ENCODE data around the gene POLRMT.

Gene POLRMT

GRCh38 chr19:648305-648704, 15.0 kb upstream of the POLRMT start:
- no peak for DNase-seq (ENCODE audit: low read depth in 3 of 3, low spot score in 1 of 3)

GRCh38 chr19:647566-648284, 14.4 kb upstream of the POLRMT start:
- DNase-seq (ENCODE audit: low read depth in 3 of 3, low spot score in 1 of 3), result no peak

- DNase-seq (ENCODE audit: low read depth in 3 of 3, low spot score in 1 of 3), result no peak
These were observed 13.6 kb upstream of the POLRMT start for GRCh38 chr19:646779-647565.

GRCh38 chr19:645912-646778, 12.8 kb upstream of the POLRMT start:
- no peak for DNase-seq (ENCODE audit: low read depth in 3 of 3, low spot score in 1 of 3)

GRCh38 chr19:644789-645188, 11.5 kb upstream of the POLRMT start:
- DNase-seq (ENCODE audit: low read depth in 3 of 3, low spot score in 1 of 3), result no peak

- no peak for DNase-seq (ENCODE audit: low read depth in 3 of 3, low spot score in 1 of 3)
These were observed 11.0 kb upstream of the POLRMT start for GRCh38 chr19:644363-644762.

GRCh38 chr19:643736-644135, 10.4 kb upstream of the POLRMT start:
- DNase-seq (ENCODE audit: low read depth in 3 of 3, low spot score in 1 of 3), result no peak

GRCh38 chr19:642767-643727, 9.7 kb upstream of the POLRMT start:
- no peak for DNase-seq (ENCODE audit: low read depth in 3 of 3, low spot score in 1 of 3)

GRCh38 chr19:641702-642101, 8.4 kb upstream of the POLRMT start:
- no peak for DNase-seq (ENCODE audit: low read depth in 3 of 3, low spot score in 1 of 3)

- no peak for DNase-seq (ENCODE audit: low read depth in 3 of 3, low spot score in 1 of 3)
These were observed 7.4 kb upstream of the POLRMT start for GRCh38 chr19:640606-641189.

- DNase-seq (ENCODE audit: low read depth in 3 of 3, low spot score in 1 of 3), result no peak
These were observed 6.8 kb upstream of the POLRMT start for GRCh38 chr19:640161-640558.

GRCh38 chr19:639253-640160, 6.2 kb upstream of the POLRMT start, which contains the start of gene FGF22:
Gene FGF22 (plus strand): TSS chr19:639879. CDS start chr19:639926, 47 bp downstream.
- peak; percentile 93 to 96 (median 95) for DNase-seq (ENCODE audit: low read depth in 3 of 3, low spot score in 1 of 3)

GRCh38 chr19:638906-639252, 5.5 kb upstream of the POLRMT start:
- no peak for DNase-seq (ENCODE audit: low read depth in 3 of 3, low spot score in 1 of 3)

- no peak for DNase-seq (ENCODE audit: low read depth in 3 of 3, low spot score in 1 of 3)
These were observed 1.8 kb upstream of the POLRMT start for GRCh38 chr19:634975-635652.

- no peak for DNase-seq (ENCODE audit: low read depth in 3 of 3, low spot score in 1 of 3)
These were observed 676 bp upstream of the POLRMT start for GRCh38 chr19:633786-634639.

GRCh38 chr19:632579-633067, 714 bp downstream of the POLRMT start:
- DNase-seq (ENCODE audit: low read depth in 3 of 3, low spot score in 1 of 3), result no peak

- no peak for DNase-seq (ENCODE audit: low read depth in 3 of 3, low spot score in 1 of 3)
These were observed 3.2 kb downstream of the POLRMT start for GRCh38 chr19:629961-630714.
